ENCODE data around the gene CADM1. TPM values are rescaled to one million over a fixed set of nuclear protein-coding genes. Genes with fewer than 3 reads are reported as not detected.

Gene CADM1
- total RNA-seq, 1 experiment from 2014 or later = 1.1 TPM

DNA sequence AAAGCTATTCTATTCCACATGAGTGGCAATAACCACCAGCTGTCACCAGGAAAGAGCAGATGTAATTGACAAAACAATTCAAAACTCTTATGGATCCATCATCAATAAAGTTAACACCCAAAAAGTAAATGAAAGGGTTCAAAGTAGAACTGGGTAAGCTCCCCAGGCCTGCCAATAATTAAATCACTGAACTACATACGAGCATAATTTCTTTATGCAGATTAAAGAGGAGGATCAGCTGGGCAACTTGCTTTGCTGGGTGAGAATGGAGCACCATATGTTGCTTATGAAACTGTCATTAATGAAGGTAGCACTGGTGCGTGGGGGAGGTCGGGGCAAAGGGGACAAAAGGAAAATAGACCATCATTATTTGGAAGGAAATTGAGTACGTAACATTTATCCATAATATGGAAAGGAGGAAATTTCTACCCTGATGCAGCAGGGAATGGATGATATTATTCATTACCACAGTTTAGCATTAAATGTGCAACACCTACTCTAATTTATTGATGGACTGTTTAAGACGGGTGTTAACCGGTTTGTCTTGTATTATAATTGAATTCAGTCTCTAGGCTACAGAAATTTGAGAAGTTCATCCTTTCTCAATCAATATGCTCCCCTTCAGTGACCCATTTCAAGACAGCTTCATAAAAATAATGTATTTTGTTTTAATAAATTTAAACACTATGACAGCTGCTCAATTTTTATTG is 315.9 kb downstream of the CADM1 start:
- no peaks in the 10 kb centered on the region for H4K20me1 ChIP-seq (ENCODE audit: low read length)
- ATAC-seq (no peak), DNase-seq (no peak)
- no peaks in the 10 kb centered on the region for H3K27me3 ChIP-seq (ENCODE audit: low read length)
- no TSS peak for BruUV-seq (replicated peaks)
- no peak overlapping the region for H3K4me3 ChIP-seq (ENCODE audit: low read length)
- H3K9me2 ChIP-seq (replicated peaks; ENCODE audit: low read length) = no peaks in the 10 kb centered on the region
- H3K4me2 ChIP-seq (ENCODE audit: low read length) = no peak overlapping the region
- H3F3A ChIP-seq (ENCODE audit: low read length, unreplicated experiment) = no peaks in the 10 kb centered on the region
- H2AFZ ChIP-seq (ENCODE audit: low read length) = no peak overlapping the region
- TF ChIP-seq EZH2 (IDR thresholded peaks at IDR 0.05; ENCODE audit: low read length, unreplicated experiment) (no peak), CTCF (conservative IDR thresholded peaks at IDR 0.05; ENCODE audit: low read depth, low read length) (no peak), EZH2phosphoT487 (IDR thresholded peaks at IDR 0.05; ENCODE audit: borderline replicate concordance, low read length) (no peak)
- no peaks in the 10 kb centered on the region for H3K4me1 ChIP-seq (ENCODE audit: insufficient read depth, low read length)
- H3K9ac ChIP-seq (ENCODE audit: low read length) = no peak overlapping the region
- intact Hi-C loops (cut with micrococcal nuclease) = no loop called here
- ChIA-PET POLR2A (ENCODE audit: unreplicated experiment) (no interaction called here), CTCF (no interaction called here)
- H3K79me2 ChIP-seq (ENCODE audit: low read length) = no peaks in the 10 kb centered on the region
- H3K36me3 ChIP-seq (ENCODE audit: low read depth, low read length) = no peaks in the 10 kb centered on the region
- H3K27ac ChIP-seq (ENCODE audit: low read length) = no peak overlapping the region
- H3K9me3 ChIP-seq (ENCODE audit: low read length) = peaks cover 13% of the 10 kb centered on the region

GRCh38 chr11:115185931-115186330 is 318.3 kb downstream of the CADM1 start:
- Histone ChIP-seq H3K9ac (ENCODE audit: low read length) (no peak overlapping the region), H3K9me2 (replicated peaks; ENCODE audit: low read length) (no peaks in the 10 kb centered on the region), H3F3A (ENCODE audit: low read length, unreplicated experiment) (no peaks in the 10 kb centered on the region), H3K36me3 (ENCODE audit: low read depth, low read length) (no peaks in the 10 kb centered on the region), H3K27me3 (ENCODE audit: low read length) (no peaks in the 10 kb centered on the region), H3K4me2 (ENCODE audit: low read length) (no peak overlapping the region), H3K9me3 (ENCODE audit: low read length) (peaks cover 9% of the 10 kb centered on the region), H3K4me3 (ENCODE audit: low read length) (no peak overlapping the region), H3K27ac (ENCODE audit: low read length) (no peak overlapping the region), H3K4me1 (ENCODE audit: insufficient read depth, low read length) (no peaks in the 10 kb centered on the region), H4K20me1 (ENCODE audit: low read length) (no peaks in the 10 kb centered on the region), H2AFZ (ENCODE audit: low read length) (no peak overlapping the region), H3K79me2 (ENCODE audit: low read length) (no peaks in the 10 kb centered on the region)
- ATAC-seq (no peak), DNase-seq (no peak)
- POLR2A ChIA-PET (ENCODE audit: unreplicated experiment) = no interaction called here
- BruUV-seq (replicated peaks) = no TSS peak
- intact Hi-C loops (cut with micrococcal nuclease) = no loop called here
- TF ChIP-seq EZH2 (IDR thresholded peaks at IDR 0.05; ENCODE audit: low read length, unreplicated experiment) = no peak
- TF ChIP-seq EZH2phosphoT487 (IDR thresholded peaks at IDR 0.05; ENCODE audit: borderline replicate concordance, low read length) = no peak
- TF ChIP-seq CTCF (conservative IDR thresholded peaks at IDR 0.05; ENCODE audit: low read depth, low read length) = no peak
- CTCF ChIA-PET = no interaction called here

DNA sequence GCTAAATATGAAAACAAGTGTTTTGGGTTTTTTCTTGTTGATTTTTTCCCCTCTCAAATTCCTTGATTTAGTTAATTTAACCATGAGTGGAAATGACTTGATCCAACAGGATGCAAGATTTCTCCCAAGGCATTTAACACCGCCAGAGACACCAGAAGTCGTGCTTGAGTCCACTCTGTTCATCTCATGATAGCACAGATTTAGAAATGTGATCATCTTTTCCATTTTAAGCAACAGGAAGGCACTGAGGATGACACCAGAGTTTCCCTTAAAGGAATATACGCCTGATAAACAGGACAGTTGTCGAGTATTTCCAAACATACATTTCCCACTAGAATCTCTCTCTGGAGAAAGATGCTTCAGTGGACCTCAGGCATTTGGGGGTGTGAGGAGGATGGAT is 318.7 kb downstream of the CADM1 start:
- H4K20me1 ChIP-seq (ENCODE audit: low read length) = no peaks in the 10 kb centered on the region
- no peak for DNase-seq
- POLR2A ChIA-PET (ENCODE audit: unreplicated experiment) = no interaction called here
- H3K9me2 ChIP-seq (replicated peaks; ENCODE audit: low read length) = no peaks in the 10 kb centered on the region
- intact Hi-C loops (cut with micrococcal nuclease) = no loop called here
- no peak for ATAC-seq
- H3K4me2 ChIP-seq (ENCODE audit: low read length) = no peak overlapping the region
- CTCF ChIA-PET = no interaction called here
- no peaks in the 10 kb centered on the region for H3K4me1 ChIP-seq (ENCODE audit: insufficient read depth, low read length)
- H3K36me3 ChIP-seq (ENCODE audit: low read depth, low read length) = no peaks in the 10 kb centered on the region
- H3K9ac ChIP-seq (ENCODE audit: low read length) = no peak overlapping the region
- no peaks in the 10 kb centered on the region for H3F3A ChIP-seq (ENCODE audit: low read length, unreplicated experiment)
- H2AFZ ChIP-seq (ENCODE audit: low read length) = no peak overlapping the region
- H3K27ac ChIP-seq (ENCODE audit: low read length) = no peak overlapping the region
- BruUV-seq (replicated peaks) = no TSS peak
- peaks cover 9% of the 10 kb centered on the region for H3K9me3 ChIP-seq (ENCODE audit: low read length)
- TF ChIP-seq EZH2phosphoT487 (IDR thresholded peaks at IDR 0.05; ENCODE audit: borderline replicate concordance, low read length) (no peak), CTCF (conservative IDR thresholded peaks at IDR 0.05; ENCODE audit: low read depth, low read length) (no peak), EZH2 (IDR thresholded peaks at IDR 0.05; ENCODE audit: low read length, unreplicated experiment) (no peak)
- H3K27me3 ChIP-seq (ENCODE audit: low read length) = no peaks in the 10 kb centered on the region
- no peak overlapping the region for H3K4me3 ChIP-seq (ENCODE audit: low read length)
- no peaks in the 10 kb centered on the region for H3K79me2 ChIP-seq (ENCODE audit: low read length)
